Stimulated activated CD4-positive, alpha-beta T cell treated with anti-CD3 and anti-CD28 coated beads, Interleukin-15, amount 100 ng/mL, for 24 hours (primary cell): Measurements from ENCODE around the gene PACSIN1.

ENCODE experiments used
- DNase-seq: peaks from one replicate; pipeline ENCODE4 v3.0.0-alpha.2; 2020

The PACSIN1 gene

DNA sequence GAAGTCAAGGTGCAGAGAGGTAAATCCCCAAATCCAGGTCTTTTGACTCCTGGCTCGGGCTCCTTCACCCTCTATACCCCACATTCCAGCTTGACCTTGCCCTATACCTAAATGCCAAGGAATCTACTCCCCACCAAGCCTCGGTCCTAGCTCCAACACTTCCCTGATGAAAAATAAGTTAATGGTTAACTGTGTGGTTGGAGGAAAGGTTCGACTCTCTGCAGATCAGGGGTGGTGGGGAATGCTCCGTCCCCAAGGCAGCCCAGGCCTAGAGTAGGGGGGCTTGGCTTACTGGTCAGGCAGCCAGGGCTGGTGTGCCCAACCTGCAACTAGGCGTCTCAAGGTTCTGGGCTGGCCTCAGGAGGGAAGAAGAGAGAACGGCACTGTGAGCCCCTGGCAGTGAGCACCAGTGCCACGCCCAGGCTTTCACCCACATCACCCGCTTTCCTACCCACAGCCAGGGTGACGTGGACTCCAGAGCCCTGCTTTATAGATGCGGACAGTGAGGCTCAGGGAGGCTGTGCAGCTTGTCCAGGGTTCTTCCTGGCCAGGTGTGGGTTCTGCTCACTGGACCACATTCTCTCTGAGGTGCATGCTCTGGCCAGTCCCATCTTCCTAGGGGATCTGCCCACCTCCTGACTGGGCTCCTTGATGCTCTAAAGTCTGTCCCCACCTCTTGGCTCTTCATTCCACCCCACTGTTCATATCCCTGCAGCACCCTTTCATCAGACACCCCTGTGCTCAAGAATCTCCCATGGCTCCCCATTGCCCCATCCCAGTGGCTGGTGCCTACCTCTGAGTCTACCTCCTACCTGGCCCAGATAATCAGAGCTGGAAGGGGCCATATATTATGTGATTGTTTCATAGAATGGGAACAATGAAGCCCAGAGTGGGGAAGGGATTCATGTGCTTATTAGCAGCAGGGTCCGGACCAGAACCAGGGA, 82.1 kb downstream of the PACSIN1 start:
- no peak for DNase-seq

GRCh38 chr6:34549026-34549803, 83.3 kb downstream of the PACSIN1 start:
- no peak for DNase-seq

- DNase-seq: no peak
These were observed 83.9 kb downstream of the PACSIN1 start for GRCh38 chr6:34549804-34550202.

- no peak for DNase-seq
These were observed 85.8 kb downstream of the PACSIN1 start for GRCh38 chr6:34551720-34552119.

GRCh38 chr6:34552620-34553019, 86.7 kb downstream of the PACSIN1 start:
- DNase-seq: no peak

- DNase-seq: no peak
These were observed 87.3 kb downstream of the PACSIN1 start for GRCh38 chr6:34553146-34553545.

- no peak for DNase-seq
These were observed 87.9 kb downstream of the PACSIN1 start for GRCh38 chr6:34553750-34554149.

- no peak for DNase-seq
These were observed 88.6 kb downstream of the PACSIN1 start for GRCh38 chr6:34554291-34555006.

- DNase-seq: no peak
These were observed 89.1 kb downstream of the PACSIN1 start for GRCh38 chr6:34555007-34555322.

DNA sequence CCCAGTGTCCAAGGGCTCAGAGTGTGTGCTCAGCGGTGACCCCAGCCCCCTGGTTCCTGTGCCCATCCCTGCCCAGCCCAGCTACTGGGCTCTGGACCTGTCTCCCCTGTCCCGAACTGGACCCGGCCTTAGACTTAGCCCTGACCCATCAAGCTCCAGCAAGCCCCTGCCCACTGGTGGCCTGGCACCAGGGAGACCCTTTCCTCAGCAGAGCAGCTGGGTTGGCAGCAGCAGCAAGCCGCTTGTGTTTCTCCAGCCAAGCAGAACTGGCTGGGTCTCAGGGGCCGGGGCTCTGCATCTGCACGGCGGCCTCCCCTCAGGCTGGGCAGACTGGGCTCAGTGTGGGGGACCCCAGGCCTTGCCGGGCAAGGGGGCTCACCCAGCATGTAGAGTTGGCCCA, 89.5 kb downstream of the PACSIN1 start:
- DNase-seq: no peak

GRCh38 chr6:34556031-34556471, 90.2 kb downstream of the PACSIN1 start, which contains the start of gene SPDEF:
Gene SPDEF (minus strand): TSS chr6:34556329. CDS start chr6:34544455, 11,874 bp downstream.
- no peak for DNase-seq

DNA sequence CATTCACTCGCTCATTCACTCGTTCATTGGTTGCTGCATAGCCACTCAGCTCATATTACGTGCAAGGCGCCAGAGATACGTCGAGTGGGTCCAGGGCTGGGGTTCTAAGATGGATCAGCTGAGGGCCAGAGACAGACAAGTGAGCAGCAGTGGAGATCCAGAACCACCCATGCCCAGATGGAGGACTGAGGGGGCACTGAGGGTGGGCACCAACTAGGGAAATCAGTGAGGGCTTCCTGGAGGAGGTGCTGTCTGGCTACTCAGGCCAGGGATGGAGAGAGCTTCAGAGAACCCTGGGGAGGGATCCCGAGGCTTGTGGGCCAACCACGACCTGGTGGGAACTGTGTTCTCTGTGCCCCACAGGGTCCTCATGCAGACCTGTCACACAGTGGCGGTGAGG, 90.6 kb downstream of the PACSIN1 start:
- DNase-seq: no peak

DNA sequence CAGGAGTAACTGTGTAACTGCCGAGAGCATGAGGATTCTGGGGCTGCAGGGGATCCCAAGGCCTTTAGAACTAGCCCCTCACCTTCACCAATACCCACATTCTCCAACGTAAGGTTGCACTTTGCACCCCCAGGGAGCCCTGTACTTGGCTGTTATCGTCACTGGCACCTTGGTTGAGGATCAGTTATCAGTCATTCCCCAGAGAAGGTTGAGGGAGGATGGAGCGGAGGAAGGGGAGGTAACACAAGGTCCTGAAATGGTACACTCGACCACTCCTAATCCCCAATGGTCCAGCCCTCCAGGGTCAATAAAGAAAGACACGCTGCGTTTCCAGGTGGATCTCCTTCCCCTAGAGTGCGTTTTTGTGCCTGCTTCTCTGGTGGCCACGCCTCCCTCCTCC, 91.4 kb downstream of the PACSIN1 start:
- no peak for DNase-seq

- DNase-seq: no peak
These were observed 92.4 kb downstream of the PACSIN1 start for GRCh38 chr6:34558172-34558714.

DNA sequence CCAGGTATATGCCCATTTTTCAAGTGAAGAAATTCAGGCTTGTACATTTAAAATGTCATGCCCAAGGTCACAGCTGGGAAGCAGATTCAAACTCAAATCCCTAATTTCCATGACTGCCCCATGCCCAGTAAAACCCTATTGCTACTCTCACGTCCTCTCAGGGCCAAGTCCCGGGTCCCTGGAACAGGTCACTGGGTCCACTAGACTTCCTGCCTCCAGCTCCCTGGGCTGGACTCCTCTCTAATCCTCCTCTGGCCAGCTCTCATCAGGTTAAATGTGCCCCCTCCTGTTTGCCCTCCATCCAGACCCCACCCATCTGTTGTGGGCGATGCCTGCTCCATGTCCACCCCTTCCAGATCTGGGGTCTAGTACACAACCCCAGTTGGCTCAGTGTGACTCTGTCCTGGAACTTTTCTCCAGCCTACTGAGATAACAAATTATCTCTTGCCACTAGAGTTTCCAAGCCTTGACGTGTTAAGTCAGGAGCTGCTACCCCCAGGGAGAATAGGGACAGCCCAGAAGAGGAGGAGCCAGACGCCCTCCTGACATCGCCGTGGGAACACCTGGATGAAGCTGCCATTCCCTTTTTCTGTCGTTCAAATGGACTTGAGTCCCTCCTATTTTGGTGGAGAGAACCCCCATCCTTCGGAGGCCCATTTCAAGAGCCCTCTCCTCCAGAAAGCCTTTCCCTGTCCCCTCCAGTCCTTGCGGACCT, 93.9 kb downstream of the PACSIN1 start:
- DNase-seq: no peak

- no peak for DNase-seq
These were observed 94.7 kb downstream of the PACSIN1 start for GRCh38 chr6:34560366-34561226.

DNA sequence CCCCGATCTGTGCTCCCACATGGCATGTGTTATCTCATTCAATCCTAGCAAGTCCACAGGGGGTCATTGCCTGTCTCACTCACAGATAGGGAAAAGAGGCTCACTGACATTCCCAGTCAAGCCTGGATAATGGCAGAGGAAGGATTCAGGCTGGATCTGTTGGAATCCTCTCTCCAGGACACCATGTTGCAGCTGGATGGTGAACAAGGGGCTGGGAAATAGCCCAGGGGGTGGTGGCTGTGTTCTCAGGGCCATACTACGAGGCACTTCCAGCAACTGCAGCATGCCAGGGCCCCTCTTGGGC, 95.3 kb downstream of the PACSIN1 start:
- no peak for DNase-seq

GRCh38 chr6:34562350-34562749, 96.5 kb downstream of the PACSIN1 start:
- no peak for DNase-seq

GRCh38 chr6:34562861-34563512, 97.1 kb downstream of the PACSIN1 start:
- DNase-seq: no peak

DNA sequence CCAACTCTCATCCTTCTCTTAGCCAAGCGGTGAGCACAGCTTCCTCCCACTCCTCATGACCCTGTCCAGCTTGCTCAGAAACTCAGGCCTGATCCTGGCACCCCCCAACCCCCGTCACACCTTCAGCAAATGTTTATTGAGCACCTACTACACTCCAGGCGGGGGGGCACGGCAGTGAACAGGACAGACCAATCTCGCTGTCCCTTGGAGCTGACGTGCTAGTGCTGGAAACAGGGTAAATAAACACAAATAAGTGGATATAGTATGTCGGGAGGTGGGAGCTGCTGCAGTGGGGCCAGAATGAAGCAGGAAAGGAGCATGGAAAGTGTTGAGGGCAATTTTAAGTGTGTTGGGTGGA, 97.6 kb downstream of the PACSIN1 start:
- no peak for DNase-seq

GRCh38 chr6:34564181-34564580, 98.3 kb downstream of the PACSIN1 start:
- DNase-seq: no peak
